Central memory CD4-positive, alpha-beta T cell (primary cell): Measurements from ENCODE around the gene NRXN3.

Experiments used
- DNase-seq: peaks from one replicate; pipeline ENCODE4 v3.0.0; 2022

NRXN3 gene

DNA sequence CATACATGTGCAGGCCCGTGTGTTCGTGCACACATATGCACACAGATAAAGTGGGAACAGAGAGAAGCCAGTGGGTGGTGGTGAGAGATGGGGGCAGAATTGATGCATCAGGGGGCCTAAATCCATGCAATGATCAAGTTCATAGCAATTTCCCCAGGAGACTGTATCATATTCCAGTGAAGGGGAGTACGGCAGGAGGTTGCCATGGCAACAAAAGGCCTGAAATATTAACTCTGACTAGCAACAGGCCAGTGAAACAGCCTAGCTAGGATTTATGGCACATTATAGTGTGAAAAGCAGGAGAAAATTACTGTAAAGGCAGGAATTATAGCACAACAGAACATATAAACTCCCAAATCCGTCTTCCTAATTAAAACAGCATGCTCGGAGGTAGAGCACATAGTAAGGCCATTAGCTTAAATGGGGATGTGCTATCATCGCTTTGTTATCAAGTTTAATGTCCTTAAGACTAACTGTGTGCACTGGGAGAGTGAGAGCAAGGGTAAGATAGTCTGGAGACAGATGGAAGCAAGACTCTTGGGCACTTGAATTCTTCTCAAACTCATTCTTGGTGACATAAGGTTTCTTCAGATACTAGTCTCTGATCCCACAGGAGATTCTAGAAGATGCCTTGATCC, 1234.8 kb downstream of the NRXN3 start:
- no peak for DNase-seq

DNA sequence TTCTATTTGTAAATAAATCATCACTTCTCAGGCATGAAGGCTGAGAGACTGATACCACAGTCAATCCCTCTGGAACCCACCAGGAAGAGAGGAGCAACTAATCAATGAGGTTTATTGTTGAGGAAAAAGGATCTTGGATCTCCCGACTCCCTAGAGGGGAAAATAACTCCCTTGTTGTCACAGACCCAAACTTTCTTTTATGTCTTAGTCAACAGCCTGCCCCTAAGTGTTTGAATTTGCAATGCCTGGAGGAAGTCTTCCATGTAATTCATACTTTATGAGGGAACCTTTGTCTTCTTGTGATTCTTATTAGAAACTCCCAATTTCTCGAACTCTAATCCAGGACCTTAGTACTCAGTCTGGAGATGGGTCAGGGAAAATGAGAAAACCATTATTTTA, 1235.3 kb downstream of the NRXN3 start:
- DNase-seq, result no peak

DNA sequence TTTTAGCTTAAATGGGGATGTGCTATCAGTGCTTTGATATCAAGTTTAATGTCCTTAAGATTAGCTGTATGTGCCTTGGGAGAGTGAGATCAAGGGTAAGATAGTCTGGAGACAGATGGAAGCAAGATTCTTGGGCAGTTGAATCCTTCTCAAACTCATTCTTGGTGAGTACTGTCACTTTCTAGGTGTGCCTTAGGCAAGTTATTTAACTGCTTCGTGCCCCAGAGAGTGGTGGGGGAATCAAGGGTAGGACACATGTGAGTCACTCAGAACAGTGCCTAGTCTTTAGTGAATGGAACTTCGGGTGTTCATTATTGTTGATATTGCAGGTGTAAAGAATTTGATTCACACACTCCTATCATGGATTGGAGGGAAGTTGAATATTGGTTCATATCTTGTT, 1237.4 kb downstream of the NRXN3 start:
- no peak for DNase-seq

DNA sequence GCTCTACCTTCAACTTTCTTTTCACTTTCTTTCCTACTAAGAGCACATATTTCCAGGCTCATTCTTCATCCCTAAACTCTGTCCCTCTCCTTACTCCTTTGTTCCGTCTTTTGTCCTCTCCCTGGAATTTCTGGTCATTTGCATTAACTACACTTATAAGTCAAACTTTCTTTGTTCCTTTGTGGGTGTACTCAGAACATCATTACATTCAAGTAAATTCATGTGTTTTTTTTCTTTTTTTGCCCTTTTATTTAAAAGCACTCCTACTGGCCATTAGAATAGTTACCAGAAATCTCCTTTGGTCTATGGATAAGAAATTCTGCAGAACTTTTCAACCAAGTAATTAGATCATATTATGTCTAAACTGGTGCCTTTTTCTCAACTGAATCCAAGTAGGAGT, 1238.5 kb downstream of the NRXN3 start:
- no peak for DNase-seq

DNA sequence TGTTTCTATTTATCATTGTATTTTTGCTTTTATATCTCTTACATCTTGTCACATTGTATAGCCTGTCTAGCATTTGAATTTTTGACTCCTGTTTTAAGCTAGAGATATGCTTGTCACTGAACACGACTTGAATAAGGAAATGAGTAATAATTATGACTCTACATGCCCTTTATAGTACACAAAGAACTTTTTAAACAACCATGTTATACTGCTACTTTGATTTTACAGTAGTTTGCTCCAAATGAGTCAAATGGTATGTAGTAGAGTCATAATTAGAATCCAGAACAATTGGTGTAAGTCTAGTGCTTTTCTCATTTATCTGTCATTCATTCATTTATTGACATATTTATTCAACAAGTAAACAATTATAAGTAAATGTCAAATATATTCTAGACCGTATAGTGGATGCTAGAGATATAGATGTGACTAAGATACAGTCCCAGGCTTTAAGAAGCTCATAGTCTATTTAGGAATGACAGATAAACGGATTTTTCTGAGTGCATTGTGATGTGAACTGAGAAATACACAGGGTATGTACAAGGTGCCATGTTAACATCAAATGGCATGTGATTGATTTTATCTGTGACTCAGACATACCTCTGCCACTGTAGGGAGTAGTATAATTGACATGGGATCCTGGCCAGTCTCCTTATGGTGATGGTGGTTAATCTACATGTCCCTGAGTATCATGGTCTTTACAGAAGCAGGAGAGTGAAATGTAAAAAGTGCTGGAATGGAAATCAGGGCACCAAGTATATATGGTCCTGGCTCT, 1241.4 kb downstream of the NRXN3 start:
- DNase-seq, result no peak

DNA sequence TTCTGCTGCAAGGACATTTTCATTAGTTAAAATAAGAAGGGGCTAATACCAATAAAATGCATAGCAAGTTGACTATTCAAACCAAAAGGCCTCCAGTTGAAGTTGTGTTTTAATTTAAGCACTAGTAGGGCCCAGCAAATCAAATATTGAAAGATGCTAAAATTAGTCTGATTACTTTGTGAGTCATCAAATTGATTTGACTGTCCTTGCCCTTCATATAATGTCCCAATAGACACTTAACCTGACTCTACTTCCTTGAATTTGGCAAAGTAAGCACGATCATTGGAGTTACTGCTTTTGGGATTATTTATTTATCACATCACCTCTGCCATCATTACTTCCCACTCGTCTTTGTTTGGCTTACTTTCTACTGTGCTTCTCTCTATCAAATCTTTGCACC, 1242.6 kb downstream of the NRXN3 start:
- no peak for DNase-seq

DNA sequence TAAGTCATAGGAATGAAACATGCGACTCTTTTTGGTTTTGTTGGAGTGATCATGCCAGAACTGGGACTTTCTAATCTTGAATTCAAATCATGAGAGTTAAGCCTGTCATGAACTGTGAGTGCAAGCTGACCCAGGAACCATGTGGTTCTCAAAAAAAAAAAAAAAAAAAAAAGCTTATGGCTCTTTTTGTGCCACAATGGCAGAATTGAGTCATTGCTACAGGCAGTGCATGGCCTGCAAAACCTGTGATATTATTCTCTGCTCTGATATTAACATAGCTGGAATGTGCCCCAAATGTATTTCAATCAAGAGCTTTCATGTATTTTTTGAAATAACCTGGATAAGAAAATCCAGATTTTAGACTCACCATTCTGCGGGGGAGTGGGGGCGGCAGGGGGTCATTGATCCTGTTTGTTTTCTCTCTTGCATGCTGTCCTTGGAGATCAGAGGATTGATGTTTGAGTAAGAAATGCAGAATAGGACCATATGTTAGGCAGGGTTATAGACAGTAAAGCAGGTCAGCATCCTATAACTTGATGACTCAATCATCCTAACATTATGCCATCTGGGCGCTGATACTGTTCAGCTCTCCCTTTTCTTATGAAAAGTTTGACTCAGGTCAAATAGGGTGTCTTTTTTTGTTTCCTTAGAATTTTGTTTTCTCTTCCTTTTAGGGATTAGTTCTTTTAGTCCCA, 1243.7 kb downstream of the NRXN3 start:
- DNase-seq, result no peak

DNA sequence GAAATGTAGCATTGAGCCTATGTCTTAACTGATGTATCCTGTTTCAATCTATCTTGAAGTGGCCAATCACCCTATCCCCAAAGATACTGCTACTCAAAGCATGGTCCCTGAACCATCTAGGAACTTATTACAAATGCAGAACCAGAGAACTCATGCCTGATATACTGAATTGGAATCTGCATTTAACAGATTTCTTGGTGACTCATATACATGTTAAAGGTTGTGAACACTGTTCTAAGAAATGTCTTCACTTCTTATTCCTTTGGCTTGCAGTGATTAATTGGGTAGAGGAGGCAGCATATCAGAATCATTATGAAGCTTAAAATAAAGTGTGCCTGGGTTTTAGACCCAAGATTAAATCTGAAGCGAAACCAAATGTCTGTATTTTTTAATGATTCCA, 1245.6 kb downstream of the NRXN3 start:
- DNase-seq, result no peak

DNA sequence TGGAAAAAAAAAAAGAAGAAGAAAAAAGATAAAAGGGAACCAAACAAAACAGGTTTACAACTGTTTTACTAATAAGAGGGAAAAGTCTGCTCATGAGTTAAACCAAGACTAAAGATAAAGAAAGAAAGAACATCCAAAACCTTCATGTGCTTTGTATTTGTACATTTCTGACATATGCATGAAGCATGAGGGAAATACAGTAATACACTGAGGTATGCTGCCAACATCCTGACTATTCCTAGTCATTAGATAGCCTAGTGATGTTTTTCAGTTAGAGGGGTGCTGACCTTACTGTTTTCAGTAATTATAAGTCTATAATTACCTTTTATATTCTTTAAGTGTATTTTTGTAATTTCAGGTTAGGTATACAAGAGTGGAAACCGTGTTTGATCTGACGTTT, 1247.8 kb downstream of the NRXN3 start:
- no peak for DNase-seq

DNA sequence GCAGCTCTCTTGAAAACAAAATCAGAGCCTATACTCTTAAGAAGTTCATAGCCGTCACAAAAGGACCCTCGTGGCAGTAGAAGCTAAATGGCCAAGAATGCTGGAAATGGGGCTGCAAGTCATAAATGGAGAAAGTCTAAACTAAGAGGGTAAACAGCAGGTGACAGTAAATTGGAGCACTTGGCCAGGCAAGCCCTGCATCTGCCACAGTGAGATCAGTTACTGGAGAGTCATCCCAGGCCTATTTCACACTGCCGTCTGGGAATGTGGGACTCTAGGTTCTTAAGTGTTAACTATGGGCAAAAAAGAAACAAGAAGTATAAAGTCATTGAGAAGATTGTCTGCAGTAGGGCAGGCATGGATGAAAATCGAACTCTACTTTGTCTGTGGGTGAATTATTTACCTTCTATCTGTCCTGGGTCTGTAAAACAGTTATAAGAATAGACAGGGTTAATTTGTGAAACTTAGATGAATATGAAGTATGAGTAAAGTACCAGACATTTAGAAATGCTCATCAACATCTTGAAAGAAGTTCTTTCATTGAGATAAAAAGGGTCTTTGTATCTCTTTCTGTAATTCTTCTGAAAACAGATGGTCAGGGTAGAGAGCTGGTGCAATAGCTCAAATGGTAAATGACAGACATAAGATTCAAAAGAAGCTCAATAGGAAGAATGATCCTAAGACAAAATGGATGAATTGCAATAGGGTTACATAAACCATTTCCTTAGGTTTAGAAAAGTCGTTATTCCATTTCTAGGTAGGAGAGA, 1248.7 kb downstream of the NRXN3 start:
- no peak for DNase-seq

DNA sequence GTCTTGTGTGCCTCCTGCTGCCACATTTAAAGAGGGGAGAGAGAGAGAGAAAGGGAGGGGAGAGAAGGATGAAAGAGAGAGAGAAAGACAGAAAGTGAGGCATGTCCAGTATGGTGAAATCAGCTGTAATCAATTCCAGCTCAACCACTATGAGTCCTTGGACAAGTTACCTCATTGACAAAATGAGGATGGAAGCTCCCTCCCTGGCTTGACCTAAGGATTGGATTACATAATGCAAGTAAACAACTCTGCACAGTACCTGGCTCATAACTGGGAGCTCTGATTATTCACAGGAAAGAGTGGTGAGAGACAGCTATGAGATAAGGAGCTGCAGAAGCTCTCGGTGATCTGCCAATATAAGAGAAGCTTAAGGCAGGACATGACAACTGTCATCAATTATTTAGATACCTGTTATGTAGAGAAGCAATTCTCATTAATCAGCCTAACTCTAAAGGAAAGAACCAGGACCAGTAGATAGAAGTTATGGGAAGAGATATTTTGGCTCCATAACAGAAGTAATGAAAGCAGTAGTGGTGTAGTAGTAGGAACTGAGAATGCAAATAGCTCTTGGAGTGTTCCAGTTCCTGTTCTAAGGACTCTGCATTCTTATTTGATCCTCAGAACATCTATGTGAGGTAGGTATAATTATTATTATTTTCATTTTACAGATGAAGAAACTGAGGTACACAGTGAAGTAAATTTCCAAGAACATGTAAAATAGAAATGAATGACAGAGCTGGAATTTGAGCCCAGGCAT, 1249.6 kb downstream of the NRXN3 start:
- DNase-seq, result no peak

DNA sequence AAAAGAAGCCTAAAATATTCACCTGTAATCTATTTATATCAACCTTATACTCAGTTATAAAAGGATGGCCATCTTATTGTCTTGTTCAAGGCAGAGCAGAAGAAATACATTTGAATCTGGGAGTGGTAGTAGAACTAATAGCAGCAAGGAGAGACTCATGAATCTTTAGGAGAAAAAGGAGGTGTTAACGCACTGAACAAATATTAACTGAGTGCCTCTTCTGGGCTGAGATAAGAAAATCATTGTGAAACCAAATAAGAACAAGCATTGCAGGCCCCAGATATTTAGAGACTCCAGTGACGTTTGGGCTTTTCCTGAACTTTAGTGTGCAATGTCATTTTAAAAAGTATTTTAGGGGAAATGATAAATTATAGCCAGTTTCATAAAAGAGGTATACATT, 1250.6 kb downstream of the NRXN3 start:
- no peak for DNase-seq

DNA sequence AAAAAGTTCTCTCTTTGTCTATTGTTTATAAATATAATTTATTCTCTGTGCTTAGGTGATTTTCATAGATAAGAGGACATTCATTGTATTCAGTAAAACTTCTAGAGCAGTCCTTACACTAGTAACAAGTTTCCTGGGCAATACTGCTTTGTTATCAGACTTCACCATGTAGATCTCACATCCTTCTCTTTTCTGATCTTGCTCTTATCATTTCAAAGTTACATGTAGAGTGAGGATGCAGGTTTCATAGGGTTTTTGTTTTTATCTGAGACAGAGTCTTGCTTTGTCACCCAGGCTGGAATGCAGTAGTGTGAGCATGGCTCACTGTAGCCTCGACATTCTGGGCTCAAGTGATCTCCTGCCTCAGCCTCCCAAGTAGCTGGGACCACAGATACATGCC, 1251.6 kb downstream of the NRXN3 start:
- DNase-seq, result no peak

DNA sequence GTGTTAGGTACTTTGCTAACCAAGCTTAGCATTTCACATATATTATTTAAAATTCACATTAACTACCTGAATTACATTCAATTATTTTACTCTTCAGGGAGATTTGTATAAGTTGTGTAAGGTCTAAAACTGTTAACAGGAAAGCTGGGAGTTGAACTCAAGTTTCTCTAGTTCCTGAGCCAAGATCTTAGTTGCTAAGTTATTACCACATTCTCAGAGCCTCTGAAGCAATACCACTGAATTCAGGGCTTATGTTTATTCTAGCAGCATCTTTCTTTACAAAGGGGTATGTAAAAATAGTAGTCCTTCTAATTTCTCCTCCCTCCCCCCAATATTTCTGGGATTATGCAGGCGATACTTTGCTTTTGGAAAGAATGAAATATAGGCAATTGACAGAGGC, 1254.3 kb downstream of the NRXN3 start:
- DNase-seq, result no peak

DNA sequence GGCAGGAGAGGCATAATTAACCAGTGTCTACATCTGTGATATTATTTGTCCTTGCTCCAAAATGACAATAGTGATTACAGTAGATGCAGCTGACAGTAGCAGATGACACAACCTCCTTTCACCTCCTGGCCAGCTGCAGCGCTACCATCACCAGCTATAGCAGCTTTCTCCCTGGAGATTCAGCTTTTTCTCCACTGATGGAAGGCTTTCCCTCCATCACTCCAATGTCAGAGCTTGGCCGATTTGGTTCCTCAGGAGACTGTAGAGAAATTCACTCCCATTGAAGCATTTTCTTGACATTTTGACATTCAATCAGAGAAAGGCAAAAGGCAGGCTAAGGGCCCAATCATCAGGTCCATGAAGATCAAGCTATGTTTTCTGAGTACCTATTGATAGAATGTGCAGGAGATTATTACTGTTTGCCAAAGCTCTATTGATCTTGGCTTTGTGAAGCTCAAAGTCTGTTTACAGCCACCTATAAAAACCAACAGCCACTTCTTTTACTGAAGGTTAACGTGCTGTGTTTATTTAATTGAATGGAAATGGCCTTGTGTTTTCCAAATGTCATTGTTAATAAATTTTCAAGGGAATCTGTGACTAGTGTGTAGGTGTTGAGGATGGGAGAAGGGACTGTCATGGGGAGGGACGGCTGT, 1256.1 kb downstream of the NRXN3 start:
- DNase-seq, result no peak

DNA sequence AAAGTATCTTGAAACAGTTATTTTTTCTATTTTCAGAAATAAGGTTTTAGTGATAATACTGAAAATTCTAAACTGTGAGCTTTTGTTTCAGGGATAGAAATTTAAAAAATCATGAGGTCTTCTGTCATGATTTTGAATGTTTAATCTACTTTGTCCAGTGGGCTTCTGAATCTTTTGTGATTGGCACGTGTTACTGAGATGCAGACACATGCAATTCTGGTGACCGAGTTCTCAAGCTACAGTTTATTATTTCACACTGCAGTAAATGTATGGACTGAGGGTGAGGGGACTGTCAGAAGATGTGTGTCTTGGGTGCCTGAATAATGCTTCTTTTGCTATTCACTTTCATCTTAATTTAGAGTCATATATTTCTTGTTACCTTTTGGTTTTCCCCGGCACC, 1262.5 kb downstream of the NRXN3 start:
- no peak for DNase-seq

DNA sequence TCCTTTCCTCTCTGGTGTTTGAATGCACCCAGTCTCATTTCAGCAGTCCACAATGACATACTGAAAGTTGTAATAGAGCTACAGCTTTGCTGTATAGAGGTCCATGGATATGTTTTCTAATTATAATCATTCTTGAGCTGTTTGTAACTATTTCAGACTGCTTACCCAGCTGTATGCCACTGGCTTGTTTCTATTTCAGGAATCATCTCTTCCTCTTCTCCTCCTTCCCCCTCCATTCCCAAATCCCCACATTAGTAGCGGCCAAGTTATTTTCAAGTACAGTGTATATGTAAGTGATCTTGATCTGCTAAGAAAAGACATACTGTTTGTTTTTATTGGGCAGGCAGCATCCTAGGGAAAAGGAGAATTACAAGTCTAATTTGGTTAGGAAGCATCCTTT, 1266.2 kb downstream of the NRXN3 start:
- DNase-seq, result no peak

DNA sequence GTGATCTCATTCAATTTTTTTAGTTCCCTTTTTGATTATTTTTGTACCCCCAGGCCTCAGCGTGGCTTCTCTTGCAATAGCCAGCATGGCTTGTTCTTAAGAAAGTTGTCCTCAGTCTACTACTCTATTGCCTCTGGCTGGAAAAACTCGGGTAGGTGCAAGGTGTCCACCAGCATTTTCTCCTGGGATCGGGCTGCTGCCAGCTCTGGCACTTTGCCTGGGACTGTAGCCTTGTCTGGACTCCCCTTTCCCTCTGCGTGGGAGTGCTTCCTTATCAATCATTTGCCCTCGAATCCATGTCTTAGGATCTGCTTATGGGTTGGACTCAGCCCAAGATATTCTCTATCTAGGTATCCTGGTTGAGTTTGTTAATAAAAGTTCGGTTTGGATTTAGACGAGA, 1267.8 kb downstream of the NRXN3 start:
- no peak for DNase-seq

DNA sequence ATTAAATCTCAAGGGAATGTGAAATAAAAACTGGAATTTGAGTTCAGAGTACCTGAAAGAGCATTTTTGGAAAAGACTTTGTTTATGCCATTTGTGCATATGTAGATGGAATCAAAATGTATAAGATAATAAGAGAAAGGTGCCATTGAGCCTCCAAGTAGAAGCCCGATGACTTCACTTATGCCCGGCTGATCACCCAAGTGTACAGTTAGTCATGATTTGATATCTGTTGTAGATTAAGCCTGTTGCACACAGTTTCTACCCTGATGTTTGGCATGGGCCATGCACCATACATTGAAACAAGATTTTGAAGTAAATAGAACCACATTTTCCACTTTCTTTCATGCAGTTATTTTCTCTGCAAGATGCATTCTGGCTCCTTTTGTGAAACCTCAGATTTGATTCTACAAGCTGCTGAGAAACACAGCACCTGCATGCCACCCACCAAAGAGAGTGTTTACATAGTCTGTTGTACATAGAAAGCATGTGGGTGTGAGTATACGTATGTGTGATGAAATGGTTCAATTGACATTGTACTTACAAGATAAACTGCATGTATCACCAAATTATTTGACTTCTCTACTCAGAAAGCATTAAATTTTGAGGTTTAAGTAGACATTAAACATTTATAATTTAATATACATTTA, 1268.6 kb downstream of the NRXN3 start:
- no peak for DNase-seq

DNA sequence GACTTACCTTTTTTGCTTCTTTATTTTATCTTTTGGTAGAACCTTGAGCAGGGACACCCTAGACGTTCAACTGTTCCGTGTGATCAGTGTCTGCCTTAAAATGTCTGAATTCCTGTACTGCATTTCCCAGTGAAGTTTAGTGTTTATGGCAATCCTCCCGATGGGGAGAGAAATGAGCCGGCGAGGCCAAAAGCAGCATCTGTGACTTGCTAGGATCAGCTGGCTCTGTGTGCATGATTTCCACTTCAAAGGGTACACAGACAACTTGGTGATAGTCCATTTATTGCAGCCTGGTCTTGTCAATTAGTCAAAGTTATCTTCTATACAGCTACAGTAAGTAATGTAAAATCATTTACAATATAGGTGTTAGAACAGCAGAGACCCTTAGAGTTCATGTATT, 1272.6 kb downstream of the NRXN3 start:
- no peak for DNase-seq

DNA sequence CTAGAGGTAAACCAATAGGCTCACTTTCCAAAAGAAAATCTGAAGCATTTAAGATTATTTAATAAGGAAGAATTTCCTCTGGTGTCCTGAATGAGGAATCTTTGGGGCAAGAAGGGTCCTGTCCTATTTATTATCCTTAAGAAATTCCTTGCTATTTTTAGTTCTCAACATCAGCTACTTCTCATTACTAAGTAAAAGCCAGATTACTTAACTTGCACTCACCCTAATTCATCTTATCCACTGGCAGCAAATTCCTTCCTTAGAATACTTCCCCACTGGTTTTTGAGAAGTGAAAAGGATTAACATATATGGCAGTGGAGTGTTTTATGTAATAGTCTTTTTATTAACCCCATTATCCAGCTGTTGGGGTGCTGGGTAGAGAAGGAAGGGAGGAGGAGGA, 1273.4 kb downstream of the NRXN3 start:
- no peak for DNase-seq

DNA sequence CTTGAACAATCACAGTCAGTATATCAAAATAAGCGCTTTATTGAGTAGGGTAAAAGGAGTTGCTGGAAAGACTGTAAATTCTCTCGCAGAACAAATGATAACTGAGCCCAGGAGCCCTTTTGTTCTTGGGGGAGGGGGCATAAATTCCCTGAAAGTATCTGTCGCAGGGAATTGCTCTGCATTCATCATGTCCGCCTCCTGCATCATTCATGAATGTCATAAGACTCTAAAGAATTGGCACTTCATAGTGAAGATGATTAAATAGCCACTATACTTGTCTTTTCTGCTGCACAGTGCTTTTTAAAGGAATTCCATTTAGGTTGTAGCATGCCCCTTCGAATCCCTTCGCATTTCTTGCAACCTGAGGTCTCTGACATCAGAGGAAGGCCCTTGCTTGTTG, 1278.8 kb downstream of the NRXN3 start:
- no peak for DNase-seq
